IPS-18a (cell line): ENCODE results near the gene SRRM2.

ENCODE experiments used
- H3K27ac ChIP-seq: one replicate; pipeline ENCODE4 v1.5.1; 2013; ENCODE audit warnings: low read length
- H3K27me3 ChIP-seq: one replicate; pipeline ENCODE4 v1.6.1; 2013; ENCODE audit warnings: mild to moderate bottlenecking, low read length; ENCODE audit not compliant: control insufficient read depth, insufficient read depth
- H3K36me3 ChIP-seq: one replicate; pipeline ENCODE4 v1.6.1; 2013; ENCODE audit warnings: low read depth, low read length; ENCODE audit not compliant: control insufficient read depth
- H3K4me1 ChIP-seq: one replicate; pipeline ENCODE4 v1.6.1; 2013; ENCODE audit warnings: low read depth, low read length; ENCODE audit not compliant: control insufficient read depth
- H3K4me3 ChIP-seq: one replicate; pipeline ENCODE4 v1.5.1; 2013; ENCODE audit warnings: low read length
- H3K9ac ChIP-seq: one replicate; pipeline ENCODE4 v1.6.1; 2013; ENCODE audit warnings: mild to moderate bottlenecking, low read length, moderate library complexity
- H3K9me3 ChIP-seq: one replicate; pipeline ENCODE4 v1.6.1; 2013; ENCODE audit warnings: low read depth, low read length; ENCODE audit not compliant: control insufficient read depth

Gene SRRM2

DNA sequence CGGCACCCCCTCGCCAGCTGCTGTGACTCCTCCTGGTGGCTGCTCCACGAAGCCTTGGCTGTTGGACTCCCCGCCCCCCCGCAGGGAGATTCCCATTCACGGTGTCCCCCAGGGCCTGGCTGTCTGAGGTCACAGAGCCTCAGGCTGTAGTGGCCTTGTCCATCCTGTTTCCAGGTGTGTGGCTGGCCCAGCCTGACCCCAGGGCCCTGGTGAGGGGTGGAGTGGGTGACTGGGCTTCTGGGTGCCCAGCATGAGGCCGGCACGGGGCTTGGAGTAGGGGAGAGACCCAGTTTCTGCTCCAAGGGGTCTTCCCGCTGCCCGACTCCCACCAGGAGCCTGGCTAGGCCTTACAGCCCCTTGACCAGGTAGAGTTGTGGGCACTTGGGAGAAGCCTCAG, 42.9 kb upstream of the SRRM2 start:
- H3K9ac ChIP-seq = no peak overlapping the region
- no peaks in the 10 kb centered on the region for H3K27me3 ChIP-seq
- H3K4me3 ChIP-seq = no peak overlapping the region
- no peaks in the 10 kb centered on the region for H3K9me3 ChIP-seq
- H3K4me1 ChIP-seq = no peaks in the 10 kb centered on the region
- no peak overlapping the region for H3K27ac ChIP-seq
- H3K36me3 ChIP-seq = peaks cover 12% of the 10 kb centered on the region

DNA sequence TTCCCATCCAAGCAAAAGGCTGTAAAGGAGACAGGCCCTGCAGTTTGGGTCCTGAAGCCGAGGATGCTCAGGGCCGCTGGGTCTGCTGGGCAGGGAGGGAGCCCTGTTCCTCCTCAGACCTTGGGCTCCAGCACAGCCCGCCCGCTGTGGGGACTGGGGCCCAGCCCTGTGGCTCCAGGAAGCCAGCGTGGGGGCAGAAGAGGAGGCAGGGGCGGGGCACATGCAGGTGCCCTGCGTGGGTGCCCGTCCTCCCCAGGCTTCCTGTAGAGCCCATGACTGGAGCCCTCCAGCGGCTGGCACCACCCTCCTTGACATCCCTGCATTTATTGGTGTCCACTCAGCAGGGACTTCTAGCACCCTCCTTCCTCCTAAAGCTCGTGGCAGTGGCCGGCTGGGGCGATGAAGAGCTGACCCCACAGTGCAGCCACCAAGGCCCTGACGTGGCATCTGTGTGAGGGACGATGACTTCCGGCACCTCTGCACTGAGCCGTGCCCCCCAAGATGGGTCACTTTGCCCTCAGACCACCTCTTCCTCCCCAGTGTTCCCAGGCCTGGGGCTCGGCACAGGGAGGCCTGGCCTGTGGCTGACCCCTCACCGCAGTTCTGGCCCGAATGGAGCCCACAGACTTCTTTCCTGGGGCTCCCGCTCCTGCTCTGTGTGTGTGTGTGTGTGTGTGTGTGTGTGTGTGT, 42.3 kb upstream of the SRRM2 start:
- Histone ChIP-seq H3K27me3 (no peaks in the 10 kb centered on the region), H3K36me3 (peaks cover 12% of the 10 kb centered on the region), H3K9me3 (no peaks in the 10 kb centered on the region), H3K9ac (no peak overlapping the region), H3K4me3 (no peak overlapping the region), H3K4me1 (no peaks in the 10 kb centered on the region), H3K27ac (no peak overlapping the region)

DNA sequence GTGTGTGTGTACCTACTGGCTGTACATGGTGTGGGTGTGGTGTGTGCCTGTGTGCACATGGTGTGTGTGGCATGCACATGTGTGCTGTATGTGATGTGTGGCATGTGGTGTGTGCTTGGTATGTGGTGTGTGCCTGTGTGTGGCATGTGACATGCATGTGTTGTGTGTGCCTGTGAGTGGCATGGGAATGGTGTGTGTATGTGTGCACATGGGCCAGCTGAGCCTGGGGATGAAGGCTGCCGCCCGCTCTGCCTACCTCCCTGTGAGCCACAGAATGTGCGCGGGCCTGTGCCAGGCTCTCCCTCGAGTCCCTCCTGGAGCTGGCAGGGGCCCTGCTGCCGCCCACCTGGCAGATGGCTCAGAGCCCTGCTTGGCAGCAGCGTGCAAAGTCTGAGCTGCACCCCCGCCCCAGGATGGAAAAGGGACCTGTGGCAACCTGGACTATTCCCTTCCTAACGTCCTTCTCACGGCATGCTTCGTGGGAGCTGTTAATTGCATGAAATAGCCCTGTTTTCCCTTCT, 41.7 kb upstream of the SRRM2 start:
- no peak overlapping the region for H3K9ac ChIP-seq
- H3K27ac ChIP-seq = no peak overlapping the region
- H3K4me3 ChIP-seq = no peak overlapping the region
- no peaks in the 10 kb centered on the region for H3K4me1 ChIP-seq
- H3K27me3 ChIP-seq = no peaks in the 10 kb centered on the region
- peaks cover 12% of the 10 kb centered on the region for H3K36me3 ChIP-seq
- no peaks in the 10 kb centered on the region for H3K9me3 ChIP-seq

DNA sequence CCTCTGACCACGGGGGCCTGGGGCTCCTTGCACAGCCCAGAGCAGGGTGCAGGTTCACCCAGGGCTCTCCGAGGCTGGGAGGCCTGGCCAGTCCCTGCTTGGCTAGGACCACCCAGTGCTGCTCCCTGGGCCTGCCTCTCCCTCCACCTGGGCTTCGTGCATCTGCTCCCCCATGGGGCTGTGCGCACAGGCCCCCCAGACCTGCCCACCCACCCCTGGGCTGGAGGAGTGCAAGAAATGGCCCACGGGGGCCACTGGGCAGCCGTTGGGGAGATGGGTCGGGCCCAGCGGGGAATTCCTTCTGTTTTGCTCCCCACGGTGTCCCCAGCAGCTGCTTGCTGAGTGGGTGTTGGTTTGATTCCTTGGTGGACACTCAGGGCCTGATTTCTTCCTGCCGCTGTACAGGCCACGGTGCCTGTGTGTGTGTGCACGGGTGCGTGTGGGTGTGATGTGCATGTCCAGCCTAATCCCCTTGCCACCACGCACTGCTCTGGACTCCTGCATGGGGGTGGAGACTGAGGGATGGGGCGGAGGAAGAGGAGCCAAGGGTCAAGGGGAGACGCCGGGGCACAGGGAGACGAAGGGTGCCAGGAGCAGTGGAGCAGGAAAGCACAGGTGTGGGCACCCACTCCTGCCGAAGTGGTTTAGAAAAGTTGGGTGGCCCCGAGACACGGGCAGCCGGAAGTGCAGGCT, 40.9 kb upstream of the SRRM2 start:
- Histone ChIP-seq H3K9me3 (no peaks in the 10 kb centered on the region), H3K9ac (no peak overlapping the region), H3K36me3 (peaks cover 12% of the 10 kb centered on the region), H3K27ac (no peak overlapping the region), H3K4me3 (no peak overlapping the region), H3K27me3 (no peaks in the 10 kb centered on the region), H3K4me1 (no peaks in the 10 kb centered on the region)

DNA sequence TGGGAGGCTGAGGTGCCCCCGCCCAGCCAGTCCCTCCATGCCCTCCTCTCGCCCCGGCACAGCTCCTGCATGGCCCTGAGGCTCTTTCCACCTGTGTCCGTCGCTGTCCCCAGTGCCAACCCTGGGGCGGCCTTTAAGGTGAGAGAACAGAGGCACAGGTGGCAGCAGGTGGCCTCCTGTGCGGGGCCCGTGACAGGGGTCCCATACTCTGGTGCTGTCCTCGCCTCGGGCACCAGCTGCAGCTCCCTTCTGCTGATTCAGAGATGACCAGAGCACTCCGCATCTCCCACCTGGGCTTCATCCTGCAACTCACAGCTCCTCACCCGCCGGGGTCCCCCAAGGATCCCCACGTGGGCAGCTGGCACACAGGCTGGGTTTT, 40.4 kb upstream of the SRRM2 start:
- H3K4me1 ChIP-seq = no peaks in the 10 kb centered on the region
- H3K27me3 ChIP-seq = no peaks in the 10 kb centered on the region
- H3K9me3 ChIP-seq = no peaks in the 10 kb centered on the region
- H3K36me3 ChIP-seq = peaks cover 12% of the 10 kb centered on the region
- H3K9ac ChIP-seq = no peak overlapping the region
- H3K4me3 ChIP-seq = no peak overlapping the region
- no peak overlapping the region for H3K27ac ChIP-seq

- H3K36me3 ChIP-seq = peaks cover 7% of the 10 kb centered on the region
- H3K4me1 ChIP-seq = no peaks in the 10 kb centered on the region
- H3K9ac ChIP-seq = no peak overlapping the region
- H3K9me3 ChIP-seq = no peaks in the 10 kb centered on the region
- no peak overlapping the region for H3K4me3 ChIP-seq
- H3K27me3 ChIP-seq = no peaks in the 10 kb centered on the region
- no peak overlapping the region for H3K27ac ChIP-seq
These were observed 39.9 kb upstream of the SRRM2 start for GRCh38 chr16:2712546-2712945.

DNA sequence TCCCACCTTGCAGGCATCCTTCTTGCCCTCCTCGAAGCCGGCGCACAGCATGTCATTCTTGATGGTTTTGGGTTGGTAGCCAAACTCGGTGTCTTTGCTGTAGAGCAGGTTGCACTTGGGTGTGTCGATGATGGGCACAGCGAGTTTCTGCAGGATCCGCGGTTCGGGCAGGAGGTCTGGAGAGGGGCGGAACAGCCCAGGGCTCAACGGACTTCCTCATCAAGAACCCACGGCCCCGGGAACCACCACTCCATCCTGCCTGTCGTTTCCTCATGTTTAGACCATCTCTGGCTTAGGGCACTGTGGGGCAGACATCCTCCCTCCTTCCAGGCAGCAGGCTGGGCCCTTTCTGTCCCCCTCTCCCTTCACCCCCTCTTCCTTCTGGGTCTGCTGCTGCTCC, 38.9 kb upstream of the SRRM2 start:
- no peaks in the 10 kb centered on the region for H3K36me3 ChIP-seq
- H3K4me1 ChIP-seq = no peaks in the 10 kb centered on the region

DNA sequence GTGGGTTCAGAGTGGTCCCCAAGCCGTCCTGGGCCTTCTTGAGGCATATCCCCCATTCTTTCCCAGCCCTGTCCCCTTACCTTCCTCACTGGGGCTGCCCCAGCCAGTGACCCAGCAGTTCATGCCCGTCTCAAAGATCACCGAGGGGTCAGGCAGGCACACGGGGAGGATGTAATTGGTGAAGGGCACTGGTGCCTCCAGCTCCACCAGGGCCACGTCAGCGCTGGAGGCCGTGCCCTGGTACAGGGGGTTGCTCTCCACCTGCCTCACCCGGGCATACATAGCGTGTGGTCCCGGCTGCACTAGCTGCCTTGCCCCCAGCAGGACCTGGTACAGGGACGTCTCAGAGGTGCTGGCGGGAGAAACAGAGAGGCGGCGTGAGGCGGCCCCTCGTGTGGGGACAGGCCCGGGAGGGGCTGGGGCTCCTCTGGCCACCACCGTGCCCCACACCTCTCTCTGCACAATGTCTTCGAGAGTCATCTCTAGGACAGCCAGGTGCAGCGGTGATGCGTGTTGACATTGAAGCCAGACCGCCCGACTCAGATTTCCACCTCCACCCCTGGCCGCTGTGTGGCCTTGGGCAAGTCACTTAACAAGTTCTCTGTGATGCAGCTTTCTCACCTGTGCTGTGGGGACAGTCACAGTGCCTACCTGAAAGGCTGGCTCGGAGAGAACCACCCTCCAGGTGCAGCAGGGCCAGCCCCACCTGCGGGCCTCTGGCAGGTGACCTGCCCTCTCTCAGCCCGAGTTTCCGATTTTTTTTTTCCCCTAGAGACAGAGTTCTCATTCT, 38.3 kb upstream of the SRRM2 start:
- Histone ChIP-seq H3K36me3 (no peaks in the 10 kb centered on the region), H3K4me3 (no peak overlapping the region), H3K27ac (no peak overlapping the region), H3K9me3 (no peaks in the 10 kb centered on the region), H3K4me1 (no peaks in the 10 kb centered on the region), H3K9ac (no peak overlapping the region), H3K27me3 (no peaks in the 10 kb centered on the region)

More for the DNA sequence above, 38.9 kb upstream of the SRRM2 start:
- H3K27me3 ChIP-seq = no peaks in the 10 kb centered on the region
- H3K9me3 ChIP-seq = no peaks in the 10 kb centered on the region
- H3K9ac ChIP-seq = no peak overlapping the region
- H3K27ac ChIP-seq = no peak overlapping the region
- no peak overlapping the region for H3K4me3 ChIP-seq

- H3K9me3 ChIP-seq = no peaks in the 10 kb centered on the region
- H3K27ac ChIP-seq = no peak overlapping the region
- H3K36me3 ChIP-seq = no peaks in the 10 kb centered on the region
- no peak overlapping the region for H3K4me3 ChIP-seq
- no peaks in the 10 kb centered on the region for H3K27me3 ChIP-seq
- no peak overlapping the region for H3K9ac ChIP-seq
- no peaks in the 10 kb centered on the region for H3K4me1 ChIP-seq
These were observed 37.4 kb upstream of the SRRM2 start for GRCh38 chr16:2715064-2715463.

- Histone ChIP-seq H3K4me1 (no peaks in the 10 kb centered on the region), H3K27ac (no peak overlapping the region), H3K27me3 (no peaks in the 10 kb centered on the region), H3K9ac (no peak overlapping the region), H3K36me3 (no peaks in the 10 kb centered on the region), H3K4me3 (no peak overlapping the region), H3K9me3 (no peaks in the 10 kb centered on the region)
These were observed 36.9 kb upstream of the SRRM2 start for GRCh38 chr16:2715519-2715918.

DNA sequence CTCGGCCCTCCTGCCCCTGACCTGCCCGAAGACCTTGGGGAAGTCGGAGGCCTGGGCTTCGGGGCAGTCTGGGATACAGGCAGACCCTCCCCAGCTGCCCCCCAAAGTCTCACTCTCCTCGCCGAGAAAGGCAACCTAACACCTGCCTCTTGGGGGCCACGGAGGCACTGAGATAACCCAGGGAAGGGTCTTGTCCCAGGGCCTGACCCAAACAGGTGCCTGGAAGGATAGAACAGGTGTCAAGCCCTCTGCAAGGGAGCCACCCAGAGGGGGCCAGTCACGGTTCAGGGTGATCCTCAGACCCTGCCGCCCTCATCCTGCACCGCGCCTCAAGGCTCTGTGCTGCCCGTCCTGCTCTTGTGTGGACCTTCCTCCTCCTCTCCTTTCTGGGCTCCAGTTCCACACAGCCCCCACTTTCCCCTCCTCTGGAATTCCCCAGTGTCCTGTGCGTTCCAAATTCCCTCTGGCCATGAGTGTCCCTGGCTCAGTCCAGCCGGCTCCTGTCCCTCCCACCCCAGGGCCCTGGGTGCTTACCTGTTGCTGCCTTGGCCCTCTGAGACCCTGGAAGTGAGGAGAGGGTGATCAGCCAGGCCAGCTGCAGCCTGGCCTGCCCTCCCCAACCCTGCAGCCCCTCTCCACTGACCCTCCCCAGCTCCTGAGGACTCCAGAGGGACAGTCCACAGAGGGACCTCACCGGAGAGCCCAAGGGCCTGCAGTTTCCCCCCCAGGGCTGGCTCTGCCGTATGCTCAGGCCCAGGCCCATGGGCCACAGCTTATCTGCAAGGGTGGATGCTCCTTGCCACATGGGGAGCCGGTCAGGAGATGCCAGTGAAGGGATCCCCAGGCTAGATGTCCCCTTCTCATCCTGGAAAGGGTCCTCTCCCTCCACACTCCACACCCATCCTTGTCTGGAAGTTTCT, 36.2 kb upstream of the SRRM2 start:
- H3K27me3 ChIP-seq = no peaks in the 10 kb centered on the region
- H3K9ac ChIP-seq = no peak overlapping the region
- H3K4me1 ChIP-seq = no peaks in the 10 kb centered on the region
- no peaks in the 10 kb centered on the region for H3K9me3 ChIP-seq
- H3K36me3 ChIP-seq = no peaks in the 10 kb centered on the region
- H3K27ac ChIP-seq = no peak overlapping the region
- H3K4me3 ChIP-seq = no peak overlapping the region
